A549 (cell line): ENCODE measurements around the gene ERBB3. TPM values are rescaled to one million over a fixed set of nuclear protein-coding genes. Genes with fewer than 3 reads are reported as not detected.

Experiments
- ATAC-seq, 2 experiments: fragments of 200-7000 bp in 1 of 2; fragments of >200 bp in 1 of 2; cut with Nextera tagmentation in 1 of 2; cut with Tn5 transposase in 1 of 2; 3 replicates each; pipeline versions ENCODE4 v1.8.0 to v1.9.1; 2018 to 2020; ENCODE audit warnings: mild to moderate bottlenecking in 1 of 2, moderate library complexity in 1 of 2
- CTCF ChIA-PET: fragments of 300-600 bp; sonication (Branson Sonifier 250); formaldehyde crosslinking; extraction: SDS; loops from one replicate; lab custom pipeline; 2021; ENCODE audit warnings: antibody characterized with exemption, inconsistent platforms; lab: Yijun Ruan, JAX
- POLR2A ChIA-PET: fragments of 350-600 bp; formaldehyde crosslinking; extraction: SDS; loops from one replicate; lab custom pipeline; 2021; ENCODE audit warnings: antibody characterized with exemption, inconsistent platforms; lab: Yijun Ruan, JAX
- DNase-seq, 2 experiments: peaks; one replicate each; pipeline versions ENCODE4 v3.0.0 to v3.0.0-alpha.2; 2011 to 2016; ENCODE audit warnings: low read depth in 1 of 2, low spot score in 1 of 2
- FAIRE-seq: peaks from 2 replicates; lab custom pipeline; 2011; peaks lifted over from hg19 to GRCh38; lab: Jason Lieb, UNC
- H3K27ac ChIP-seq, 2 experiments: fragments of >200 bp; sonication (Bioruptor Twin); formaldehyde crosslinking; 3 replicates each; pipeline ENCODE4 v1.5.1; 2016 to 2017
- H3K4me1 ChIP-seq: fragments of >200 bp; sonication (Bioruptor Twin); formaldehyde crosslinking; 3 replicates; pipeline ENCODE4 v1.6.1; 2016
- H3K4me2 ChIP-seq: fragments of >200 bp; sonication (Bioruptor Twin); formaldehyde crosslinking; 3 replicates; pipeline ENCODE4 v1.6.1; 2016
- H3K4me3 ChIP-seq: fragments of >200 bp; sonication (Bioruptor Twin); formaldehyde crosslinking; 3 replicates; pipeline ENCODE4 v1.5.1; 2016
- H3K9me3 ChIP-seq: fragments of >200 bp; sonication (Bioruptor Twin); formaldehyde crosslinking; 3 replicates; pipeline ENCODE4 v1.6.1; 2016
- CBX8 ChIP-seq: fragments of 200-600 bp; sonication (generic); IDR thresholded peaks from 2 replicates; pipeline ENCODE4 v1.6.1; 2016
- EP300 ChIP-seq, 2 experiments: fragments of >200 bp; sonication (Bioruptor Twin); formaldehyde crosslinking; IDR thresholded peaks; 2 replicates in 1 of 2; 3 replicates in 1 of 2; pipeline ENCODE4 v1.6.1; 2016 to 2017
- ESRRA ChIP-seq: fragments of 150-350 bp; IDR thresholded peaks from 2 replicates; pipeline ENCODE4 v1.6.1; 2014; ENCODE audit warnings: mild to moderate bottlenecking, low read length, borderline replicate concordance
- GATA3 ChIP-seq: IDR thresholded peaks from 2 replicates; pipeline ENCODE4 v1.6.1; 2012; ENCODE audit warnings: borderline replicate concordance
- HOXA7 ChIP-seq: fragments of 250-450 bp; sonication (Bioruptor Pico); IDR thresholded peaks from 2 replicates; pipeline ENCODE4 v1.5.0; 2020; ENCODE audit warnings: mild to moderate bottlenecking, moderate library complexity
- HOXB5 ChIP-seq: fragments of 250-450 bp; sonication (Bioruptor Pico); IDR thresholded peaks from 2 replicates; pipeline ENCODE4 v1.5.0; 2020; ENCODE audit warnings: mild to moderate bottlenecking, moderate library complexity
- JUN ChIP-seq, 2 experiments: fragments of >200 bp; sonication (Bioruptor Twin); formaldehyde crosslinking; IDR thresholded peaks; 2 replicates in 1 of 2; 3 replicates in 1 of 2; pipeline ENCODE4 v1.6.1; 2016 to 2017
- KDM1A ChIP-seq: fragments of 200-600 bp; sonication (generic); IDR thresholded peaks from 2 replicates; pipeline ENCODE4 v1.6.1; 2016; ENCODE audit warnings: low read depth, mild to moderate bottlenecking
- MYC ChIP-seq: IDR thresholded peaks from 2 replicates; pipeline ENCODE4 v1.6.1; 2012; ENCODE audit warnings: mild to moderate bottlenecking, inconsistent platforms, low read length, improper control_type of control experiment, borderline replicate concordance
- NPAS2 ChIP-seq: fragments of 250-450 bp; sonication (Bioruptor Pico); IDR thresholded peaks from 2 replicates; pipeline ENCODE4 v1.8.0; 2022; ENCODE audit warnings: mild to moderate bottlenecking, moderate library complexity, borderline replicate concordance
- NR3C1 ChIP-seq: fragments of >200 bp; sonication (Bioruptor Twin); formaldehyde crosslinking; IDR thresholded peaks from 3 replicates; pipeline ENCODE4 v1.6.1; 2017
- PHF8 ChIP-seq: fragments of 200-600 bp; sonication (generic); IDR thresholded peaks from 2 replicates; pipeline ENCODE4 v1.6.1; 2016; ENCODE audit warnings: low read depth, mild to moderate bottlenecking, antibody characterized with exemption, moderate library complexity, borderline replicate concordance
- POLR2A ChIP-seq: IDR thresholded peaks from 2 replicates; pipeline ENCODE4 v1.6.1; 2012; ENCODE audit warnings: mild to moderate bottlenecking, low read length
- POLR2AphosphoS2 ChIP-seq: conservative IDR thresholded peaks from 2 replicates; pipeline ENCODE4 v1.6.1; 2012; ENCODE audit warnings: low read length, improper control_type of control experiment, inconsistent platforms
- RAD21 ChIP-seq, 2 experiments: fragments of >200 bp in 1 of 2; sonication (Bioruptor Twin) in 1 of 2; formaldehyde crosslinking in 1 of 2; IDR thresholded peaks in 1 of 2; conservative IDR thresholded peaks in 1 of 2; 2 replicates in 1 of 2; 3 replicates in 1 of 2; pipeline ENCODE4 v1.6.1; 2012 to 2018; ENCODE audit warnings: inconsistent platforms in 1 of 2
- TFCP2L1 ChIP-seq: fragments of 250-450 bp; sonication (Bioruptor Pico); IDR thresholded peaks from 2 replicates; pipeline ENCODE4 v1.5.0; 2021; ENCODE audit warnings: mild to moderate bottlenecking
- ZC3H11A ChIP-seq: fragments of 450-650 bp; IDR thresholded peaks from 2 replicates; pipeline ENCODE4 v1.6.1; 2014; ENCODE audit warnings: antibody characterized with exemption, mild to moderate bottlenecking
- WGBS: methylation state at CpG from one replicate; pipeline ENCODE4 v1.1.6; 2017; ENCODE audit errors: missing lambda C conversion rate; 5-methylcytosine and 5-hydroxymethylcytosine counted together
- polyA plus RNA-seq, 4 experiments: library from polyadenylated mRNA; depleted of rRNA in 3 of 4; stranded (reverse); fragments of >200 nt; fragmentation: RNase III in 1 of 4; extraction: RNeasy Plus Mini Kit Qiagen cat#74134 plus additional on column Dnase treatment in 1 of 4; gene quantifications; 2 replicates in 3 of 4; 3 replicates in 1 of 4; pipeline ENCODE4 v1.2.3, GENCODE V29; 2011 to 2017
- TF ChIP-seq, protein P1 (sequence below): IDR thresholded peaks from 2 replicates; pipeline ENCODE4 v1.6.1; 2012
- TF ChIP-seq, protein P2 (sequence below): fragments of 250-450 bp; sonication (Bioruptor Pico); IDR thresholded peaks from 2 replicates; pipeline ENCODE4 v1.5.0; 2020; ENCODE audit warnings: low read depth, mild to moderate bottlenecking, moderate library complexity
- TF ChIP-seq, protein P3 (sequence below): fragments of 150-350 bp; IDR thresholded peaks from 2 replicates; pipeline ENCODE4 v1.6.1; 2014; ENCODE audit warnings: low read depth, mild to moderate bottlenecking, low read length
- TF ChIP-seq, protein P4 (sequence below): IDR thresholded peaks from 2 replicates; pipeline ENCODE4 v1.6.1; 2012; ENCODE audit warnings: low read depth, borderline replicate concordance
- TF ChIP-seq, protein P5 (sequence below): fragments of 250-450 bp; sonication (Bioruptor Pico); IDR thresholded peaks from 2 replicates; pipeline ENCODE4 v1.5.0; 2021; ENCODE audit warnings: mild to moderate bottlenecking, moderate library complexity, borderline replicate concordance
- TF ChIP-seq, protein P6 (sequence below): fragments of >200 bp; sonication (Bioruptor Twin); formaldehyde crosslinking; IDR thresholded peaks from 3 replicates; pipeline ENCODE4 v1.5.1; 2016

The ERBB3 gene
- polyA plus RNA-seq, 2 of the 4 experiments (the other 2 are of a cell fraction) = 2.2 to 17.0 TPM

DNA sequence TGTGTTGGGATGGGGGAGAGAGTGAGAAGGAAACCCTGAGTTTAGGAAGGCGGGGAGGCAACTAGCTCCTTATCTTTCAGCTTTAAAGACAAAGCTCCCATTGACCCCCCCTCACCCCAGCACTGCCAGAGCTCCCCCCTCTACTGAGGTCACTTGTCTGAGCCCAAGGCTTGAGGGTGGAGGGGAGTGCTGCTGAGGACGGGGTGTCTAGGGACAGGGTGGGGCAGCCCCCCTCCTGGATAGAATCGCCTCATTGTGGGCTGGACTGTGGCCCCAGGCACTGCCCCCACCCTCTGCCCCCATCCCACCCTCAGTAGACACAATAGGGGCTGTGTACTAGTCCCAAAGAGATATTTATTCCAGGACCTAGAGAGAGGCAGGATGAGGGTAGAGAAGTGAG is 3.0 kb downstream of the ERBB3 start:
- H3K4me2 ChIP-seq = no peak overlapping the region
- 67% methylated on average over 3 of the region's 3 CpGs for WGBS
- ChIA-PET POLR2A (interaction anchor here (3.3 kb wide), 1 partner anchor 21 kb away, joined by 13 read pairs; the partner anchor contains the start of gene PA2G4), CTCF (interaction anchor here (0.7 to 2.7 kb wide), 7 partner anchors 12 to 111 kb away, joined by 3 to 13 read pairs (median 3); partner anchors contain the start of gene PA2G4)
- FAIRE-seq (no peak), ATAC-seq (no peak), DNase-seq (no peak)
- TF ChIP-seq ZC3H11A = no peak
- TF ChIP-seq EP300 (IDR thresholded peaks at IDR 0.05) = no peak
- TF ChIP-seq, protein P1, sequence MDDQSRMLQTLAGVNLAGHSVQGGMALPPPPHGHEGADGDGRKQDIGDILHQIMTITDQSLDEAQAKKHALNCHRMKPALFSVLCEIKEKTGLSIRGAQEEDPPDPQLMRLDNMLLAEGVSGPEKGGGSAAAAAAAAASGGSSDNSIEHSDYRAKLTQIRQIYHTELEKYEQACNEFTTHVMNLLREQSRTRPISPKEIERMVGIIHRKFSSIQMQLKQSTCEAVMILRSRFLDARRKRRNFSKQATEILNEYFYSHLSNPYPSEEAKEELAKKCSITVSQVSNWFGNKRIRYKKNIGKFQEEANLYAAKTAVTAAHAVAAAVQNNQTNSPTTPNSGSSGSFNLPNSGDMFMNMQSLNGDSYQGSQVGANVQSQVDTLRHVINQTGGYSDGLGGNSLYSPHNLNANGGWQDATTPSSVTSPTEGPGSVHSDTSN = no peak
- TF ChIP-seq PHF8 = no peak
- TF ChIP-seq, protein P2, sequence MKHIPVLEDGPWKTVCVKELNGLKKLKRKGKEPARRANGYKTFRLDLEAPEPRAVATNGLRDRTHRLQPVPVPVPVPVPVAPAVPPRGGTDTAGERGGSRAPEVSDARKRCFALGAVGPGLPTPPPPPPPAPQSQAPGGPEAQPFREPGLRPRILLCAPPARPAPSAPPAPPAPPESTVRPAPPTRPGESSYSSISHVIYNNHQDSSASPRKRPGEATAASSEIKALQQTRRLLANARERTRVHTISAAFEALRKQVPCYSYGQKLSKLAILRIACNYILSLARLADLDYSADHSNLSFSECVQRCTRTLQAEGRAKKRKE (CRISPR knock-in tag) = no peak
- no peak for TF ChIP-seq GATA3
- TF ChIP-seq KDM1A = no peak
- no peak for TF ChIP-seq POLR2A
- TF ChIP-seq, protein P3, sequence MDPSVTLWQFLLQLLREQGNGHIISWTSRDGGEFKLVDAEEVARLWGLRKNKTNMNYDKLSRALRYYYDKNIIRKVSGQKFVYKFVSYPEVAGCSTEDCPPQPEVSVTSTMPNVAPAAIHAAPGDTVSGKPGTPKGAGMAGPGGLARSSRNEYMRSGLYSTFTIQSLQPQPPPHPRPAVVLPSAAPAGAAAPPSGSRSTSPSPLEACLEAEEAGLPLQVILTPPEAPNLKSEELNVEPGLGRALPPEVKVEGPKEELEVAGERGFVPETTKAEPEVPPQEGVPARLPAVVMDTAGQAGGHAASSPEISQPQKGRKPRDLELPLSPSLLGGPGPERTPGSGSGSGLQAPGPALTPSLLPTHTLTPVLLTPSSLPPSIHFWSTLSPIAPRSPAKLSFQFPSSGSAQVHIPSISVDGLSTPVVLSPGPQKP = no peak
- TF ChIP-seq JUN (IDR thresholded peaks at IDR 0.05) = no peak
- no peak for TF ChIP-seq POLR2AphosphoS2
- no peak for TF ChIP-seq CBX8
- no peak for TF ChIP-seq NR3C1
- TF ChIP-seq, protein P4, sequence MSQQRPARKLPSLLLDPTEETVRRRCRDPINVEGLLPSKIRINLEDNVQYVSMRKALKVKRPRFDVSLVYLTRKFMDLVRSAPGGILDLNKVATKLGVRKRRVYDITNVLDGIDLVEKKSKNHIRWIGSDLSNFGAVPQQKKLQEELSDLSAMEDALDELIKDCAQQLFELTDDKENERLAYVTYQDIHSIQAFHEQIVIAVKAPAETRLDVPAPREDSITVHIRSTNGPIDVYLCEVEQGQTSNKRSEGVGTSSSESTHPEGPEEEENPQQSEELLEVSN = no peak
- TF ChIP-seq NPAS2 (CRISPR knock-in tag) = no peak
- no peak for TF ChIP-seq HOXB5 (CRISPR knock-in tag)
- TF ChIP-seq MYC = no peak
- TF ChIP-seq TFCP2L1 (CRISPR knock-in tag) = no peak
- no peak for TF ChIP-seq HOXA7 (CRISPR knock-in tag)
- TF ChIP-seq, protein P5, sequence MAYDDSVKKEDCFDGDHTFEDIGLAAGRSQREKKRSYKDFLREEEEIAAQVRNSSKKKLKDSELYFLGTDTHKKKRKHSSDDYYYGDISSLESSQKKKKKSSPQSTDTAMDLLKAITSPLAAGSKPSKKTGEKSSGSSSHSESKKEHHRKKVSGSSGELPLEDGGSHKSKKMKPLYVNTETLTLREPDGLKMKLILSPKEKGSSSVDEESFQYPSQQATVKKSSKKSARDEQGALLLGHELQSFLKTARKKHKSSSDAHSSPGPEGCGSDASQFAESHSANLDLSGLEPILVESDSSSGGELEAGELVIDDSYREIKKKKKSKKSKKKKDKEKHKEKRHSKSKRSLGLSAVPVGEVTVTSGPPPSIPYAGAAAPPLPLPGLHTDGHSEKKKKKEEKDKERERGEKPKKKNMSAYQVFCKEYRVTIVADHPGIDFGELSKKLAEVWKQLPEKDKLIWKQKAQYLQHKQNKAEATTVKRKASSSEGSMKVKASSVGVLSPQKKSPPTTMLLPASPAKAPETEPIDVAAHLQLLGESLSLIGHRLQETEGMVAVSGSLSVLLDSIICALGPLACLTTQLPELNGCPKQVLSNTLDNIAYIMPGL = no peak
- no peaks in the 10 kb centered on the region for H3K9me3 ChIP-seq
- no peak overlapping the region for H3K4me3 ChIP-seq
- H3K27ac ChIP-seq = no peak overlapping the region
- H3K4me1 ChIP-seq = peaks cover 30% of the 10 kb centered on the region

DNA sequence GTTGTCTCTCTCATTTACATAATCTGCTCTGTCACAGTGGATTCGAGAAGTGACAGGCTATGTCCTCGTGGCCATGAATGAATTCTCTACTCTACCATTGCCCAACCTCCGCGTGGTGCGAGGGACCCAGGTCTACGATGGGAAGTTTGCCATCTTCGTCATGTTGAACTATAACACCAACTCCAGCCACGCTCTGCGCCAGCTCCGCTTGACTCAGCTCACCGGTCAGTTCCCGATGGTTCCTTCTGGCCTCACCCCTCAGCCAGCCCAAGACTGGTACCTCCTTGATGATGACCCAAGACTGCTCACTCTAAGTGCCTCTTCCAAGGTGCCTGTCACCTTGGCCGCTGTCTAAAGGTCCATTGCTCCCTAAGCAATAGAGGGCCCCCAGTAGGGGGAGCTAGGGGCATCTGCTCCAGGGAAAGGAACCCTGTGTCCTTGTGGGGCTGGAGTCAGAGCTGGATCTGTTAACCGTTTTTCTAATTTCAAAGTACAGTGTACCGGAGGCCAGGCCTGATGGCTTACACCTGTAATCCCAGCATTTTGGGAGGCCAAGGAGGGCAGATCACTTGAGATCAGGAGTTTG is 5.1 kb downstream of the ERBB3 start:
- FAIRE-seq = no peak
- peak; percentile 53 to 62 for DNase-seq
- Histone ChIP-seq H3K4me1 (peaks cover 30% of the 10 kb centered on the region), H3K9me3 (no peaks in the 10 kb centered on the region)
- peak in 1 of 2 experiments; percentile 65; a peak in 3 of 6 replicates for ATAC-seq
- peak; percentile 73; the same call in 1 of the 2 replicates for TF ChIP-seq ESRRA
- TF ChIP-seq, protein P6, sequence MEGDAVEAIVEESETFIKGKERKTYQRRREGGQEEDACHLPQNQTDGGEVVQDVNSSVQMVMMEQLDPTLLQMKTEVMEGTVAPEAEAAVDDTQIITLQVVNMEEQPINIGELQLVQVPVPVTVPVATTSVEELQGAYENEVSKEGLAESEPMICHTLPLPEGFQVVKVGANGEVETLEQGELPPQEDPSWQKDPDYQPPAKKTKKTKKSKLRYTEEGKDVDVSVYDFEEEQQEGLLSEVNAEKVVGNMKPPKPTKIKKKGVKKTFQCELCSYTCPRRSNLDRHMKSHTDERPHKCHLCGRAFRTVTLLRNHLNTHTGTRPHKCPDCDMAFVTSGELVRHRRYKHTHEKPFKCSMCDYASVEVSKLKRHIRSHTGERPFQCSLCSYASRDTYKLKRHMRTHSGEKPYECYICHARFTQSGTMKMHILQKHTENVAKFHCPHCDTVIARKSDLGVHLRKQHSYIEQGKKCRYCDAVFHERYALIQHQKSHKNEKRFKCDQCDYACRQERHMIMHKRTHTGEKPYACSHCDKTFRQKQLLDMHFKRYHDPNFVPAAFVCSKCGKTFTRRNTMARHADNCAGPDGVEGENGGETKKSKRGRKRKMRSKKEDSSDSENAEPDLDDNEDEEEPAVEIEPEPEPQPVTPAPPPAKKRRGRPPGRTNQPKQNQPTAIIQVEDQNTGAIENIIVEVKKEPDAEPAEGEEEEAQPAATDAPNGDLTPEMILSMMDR = peak; percentile 31; the same call in 2 of the 3 replicates
- TF ChIP-seq CBX8 = no peak
- TF ChIP-seq RAD21 (conservative IDR thresholded peaks at IDR 0.05 in 1 of 2, IDR thresholded peaks at IDR 0.05 in 1 of 2) = peak in 1 of 2 experiments; percentile 42; a peak in 2 of 5 replicates
- TF ChIP-seq, all 56 proteins: peak for 3
- ChIA-PET CTCF (interaction anchor here (0.5 to 1.9 kb wide), 6 partner anchors 12 to 55 kb away, joined by 3 to 6 read pairs (median 4); no protein-coding TSS in a partner anchor), POLR2A (interaction anchor here (2.1 kb wide), 1 partner anchor 19 kb away, joined by 6 read pairs; the partner anchor contains the start of gene PA2G4)
- Histone ChIP-seq H3K4me3 (no peak overlapping the region), H3K4me2 (no peak overlapping the region), H3K27ac (no peak overlapping the region)
- 81% methylated on average over 15 of the region's 15 CpGs for WGBS
